Measurements from ENCODE around the gene ITCH. TPM values are rescaled to one million over a fixed set of nuclear protein-coding genes. Genes with fewer than 3 reads are reported as not detected.
"Not testable (repeated sequence)": the region's sequence is repeated elsewhere in the genome, so short reads cannot be mapped to it uniquely, and the experiment has no call there.

Gene ITCH
- total RNA-seq, 2 donors from 2014 or later: 45.4 to 89.2 TPM

DNA sequence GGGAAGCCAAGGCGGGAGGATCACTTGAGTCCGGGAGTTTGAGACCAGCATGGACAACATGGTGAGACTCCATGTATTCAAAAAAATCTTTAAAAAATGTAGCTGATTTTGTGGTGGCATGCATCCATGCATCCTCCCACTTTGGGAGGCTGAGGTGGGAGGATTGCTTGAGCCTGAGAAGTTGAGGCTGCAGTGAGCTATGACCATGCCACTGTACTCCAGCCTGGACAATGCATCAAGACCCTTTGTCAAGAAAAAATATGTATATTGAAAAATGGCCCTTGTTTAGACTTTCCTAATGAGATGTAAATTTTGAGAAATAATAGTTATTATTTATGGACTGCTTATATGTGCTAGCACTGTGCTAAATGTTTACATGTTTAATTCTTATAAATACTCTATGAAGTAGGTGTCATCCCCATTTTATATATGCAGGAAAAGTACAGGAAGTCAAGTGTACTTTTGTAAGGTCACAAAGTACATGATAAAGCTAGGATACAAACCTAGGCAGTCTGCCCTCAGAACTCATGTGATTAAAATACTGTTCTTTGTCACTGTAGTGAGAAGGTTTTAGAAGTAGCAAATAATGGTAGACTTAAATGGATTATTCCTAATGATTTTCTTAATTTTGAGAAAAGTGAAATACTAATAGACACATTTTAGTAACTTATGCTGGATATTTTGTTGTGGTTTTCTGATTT lies 58.8 kb downstream of the ITCH start:
- TF ChIP-seq POLR2AphosphoS5 (IDR thresholded peaks at IDR 0.05) (no peak), POLR2A (IDR thresholded peaks at IDR 0.05) (no peak)
- TF ChIP-seq, protein P1, sequence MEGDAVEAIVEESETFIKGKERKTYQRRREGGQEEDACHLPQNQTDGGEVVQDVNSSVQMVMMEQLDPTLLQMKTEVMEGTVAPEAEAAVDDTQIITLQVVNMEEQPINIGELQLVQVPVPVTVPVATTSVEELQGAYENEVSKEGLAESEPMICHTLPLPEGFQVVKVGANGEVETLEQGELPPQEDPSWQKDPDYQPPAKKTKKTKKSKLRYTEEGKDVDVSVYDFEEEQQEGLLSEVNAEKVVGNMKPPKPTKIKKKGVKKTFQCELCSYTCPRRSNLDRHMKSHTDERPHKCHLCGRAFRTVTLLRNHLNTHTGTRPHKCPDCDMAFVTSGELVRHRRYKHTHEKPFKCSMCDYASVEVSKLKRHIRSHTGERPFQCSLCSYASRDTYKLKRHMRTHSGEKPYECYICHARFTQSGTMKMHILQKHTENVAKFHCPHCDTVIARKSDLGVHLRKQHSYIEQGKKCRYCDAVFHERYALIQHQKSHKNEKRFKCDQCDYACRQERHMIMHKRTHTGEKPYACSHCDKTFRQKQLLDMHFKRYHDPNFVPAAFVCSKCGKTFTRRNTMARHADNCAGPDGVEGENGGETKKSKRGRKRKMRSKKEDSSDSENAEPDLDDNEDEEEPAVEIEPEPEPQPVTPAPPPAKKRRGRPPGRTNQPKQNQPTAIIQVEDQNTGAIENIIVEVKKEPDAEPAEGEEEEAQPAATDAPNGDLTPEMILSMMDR (IDR thresholded peaks at IDR 0.05): no peak
- Histone ChIP-seq H3K27ac (no peak overlapping the region), H3K9me3 (no peaks in the 10 kb centered on the region), H3K4me3 (no peak overlapping the region), H3K4me1 (replicated peaks) (peaks cover 4% of the 10 kb centered on the region), H3K27me3 (replicated peaks; ENCODE audit: insufficient read depth) (no peaks in the 10 kb centered on the region), H3K36me3 (peaks cover 0 to 4% of the 10 kb centered on the region in 2 donors)
- DNase-seq (ENCODE audit: low spot score): no peak
- intact Hi-C loops (cut with DNase I): no loop called here
- WGBS: 100% methylated on average over 2 of the region's 2 CpGs

- H3K36me3 ChIP-seq; DNase-seq (ENCODE audit: low spot score); H3K27me3 ChIP-seq (replicated peaks; ENCODE audit: insufficient read depth); H3K4me1 ChIP-seq (replicated peaks); H3K9me3 ChIP-seq; intact Hi-C loops (cut with DNase I); H3K4me3 ChIP-seq: not testable (repeated sequence)
- TF ChIP-seq POLR2AphosphoS5 (IDR thresholded peaks at IDR 0.05): peak; percentile 48
- WGBS: 62% methylated on average over 11 of the region's 11 CpGs
- H3K27ac ChIP-seq: peak overlapping the region in 1 of 2 donors; percentile 32
Measured at GRCh38 chr20:34425032-34425690, 62.1 kb downstream of the ITCH start.

- no peaks in the 10 kb centered on the region for H3K9me3 ChIP-seq
- DNase-seq (ENCODE audit: low spot score): no peak
- H3K36me3 ChIP-seq: peaks cover 0 to 8% of the 10 kb centered on the region in 2 donors
- TF ChIP-seq POLR2AphosphoS5 (IDR thresholded peaks at IDR 0.05): no peak
- TF ChIP-seq POLR2A (IDR thresholded peaks at IDR 0.05): no peak
- TF ChIP-seq, protein P1 (IDR thresholded peaks at IDR 0.05): no peak
- H3K4me1 ChIP-seq (replicated peaks): no peaks in the 10 kb centered on the region
- intact Hi-C loops (cut with DNase I): no loop called here
- 76% methylated on average over 2 of the region's 2 CpGs for WGBS
- H3K4me3 ChIP-seq: no peak overlapping the region
- H3K27me3 ChIP-seq (replicated peaks; ENCODE audit: insufficient read depth): no peaks in the 10 kb centered on the region
- H3K27ac ChIP-seq: no peak overlapping the region
Measured at GRCh38 chr20:34426026-34426425, 63.0 kb downstream of the ITCH start.

- Histone ChIP-seq H3K36me3 (peaks cover 0 to 8% of the 10 kb centered on the region in 2 donors), H3K27me3 (replicated peaks; ENCODE audit: insufficient read depth) (no peaks in the 10 kb centered on the region), H3K9me3 (no peaks in the 10 kb centered on the region), H3K4me3 (no peak overlapping the region), H3K27ac (no peak overlapping the region), H3K4me1 (replicated peaks) (no peaks in the 10 kb centered on the region)
- DNase-seq (ENCODE audit: low spot score): no peak
- intact Hi-C loops (cut with DNase I): no loop called here
- 47% methylated on average over 3 of the region's 3 CpGs for WGBS
- TF ChIP-seq POLR2AphosphoS5 (IDR thresholded peaks at IDR 0.05): no peak
- TF ChIP-seq, protein P1 (IDR thresholded peaks at IDR 0.05): no peak
- no peak for TF ChIP-seq POLR2A (IDR thresholded peaks at IDR 0.05)
Measured at GRCh38 chr20:34427331-34427730, 64.3 kb downstream of the ITCH start.

- TF ChIP-seq, protein P1 (IDR thresholded peaks at IDR 0.05): no peak
- no peak for TF ChIP-seq POLR2AphosphoS5 (IDR thresholded peaks at IDR 0.05)
- DNase-seq (ENCODE audit: low spot score): no peak
- H3K4me1 ChIP-seq (replicated peaks): no peaks in the 10 kb centered on the region
- H3K9me3 ChIP-seq: no peaks in the 10 kb centered on the region
- no peak overlapping the region for H3K27ac ChIP-seq
- H3K27me3 ChIP-seq (replicated peaks; ENCODE audit: insufficient read depth): no peaks in the 10 kb centered on the region
- no peak overlapping the region for H3K4me3 ChIP-seq
- H3K36me3 ChIP-seq: peaks cover 0 to 8% of the 10 kb centered on the region in 2 donors
- intact Hi-C loops (cut with DNase I): no loop called here
Measured at GRCh38 chr20:34427784-34428183, 64.7 kb downstream of the ITCH start.

Data from prostate gland (tissue), 2 donors.